IMR-90 (cell line): ENCODE results near the gene IL1F10.

Source experiments
- MAFK ChIP-seq: IDR thresholded peaks from 2 replicates; pipeline ENCODE4 v1.6.1; 2012; ENCODE audit warnings: low read depth, low read length, improper control_type of control experiment
- NFE2L2 ChIP-seq: fragments of 150-350 bp; IDR thresholded peaks from 2 replicates; pipeline ENCODE4 v1.6.1; 2016; ENCODE audit warnings: low read depth, mild to moderate bottlenecking, low read length
- POLR2A ChIP-seq: IDR thresholded peaks from 2 replicates; pipeline ENCODE4 v1.6.1; 2012; ENCODE audit warnings: mild to moderate bottlenecking, low read depth, low read length
- RAD21 ChIP-seq: IDR thresholded peaks from 2 replicates; pipeline ENCODE4 v1.6.1; 2012; ENCODE audit warnings: low read length, improper control_type of control experiment
- RCOR1 ChIP-seq: IDR thresholded peaks from 2 replicates; pipeline ENCODE4 v1.6.1; 2012; ENCODE audit warnings: mild to moderate bottlenecking, low read length, improper control_type of control experiment; ENCODE audit not compliant: insufficient replicate concordance
- RFX5 ChIP-seq: IDR thresholded peaks from 2 replicates; pipeline ENCODE4 v1.8.0; 2012; ENCODE audit warnings: low read depth, mild to moderate bottlenecking, low read length, moderate library complexity
- TF ChIP-seq, protein P1 (sequence below): conservative IDR thresholded peaks from 2 replicates; pipeline ENCODE4 v1.5.1; 2012; ENCODE audit warnings: mild to moderate bottlenecking, low read depth, low read length, improper control_type of control experiment
- TF ChIP-seq, protein P2 (sequence below): fragments of 150-350 bp; IDR thresholded peaks from 2 replicates; pipeline ENCODE4 v1.6.1; 2017; ENCODE audit warnings: mild to moderate bottlenecking, antibody characterized with exemption, low read length, low read depth

DNA sequence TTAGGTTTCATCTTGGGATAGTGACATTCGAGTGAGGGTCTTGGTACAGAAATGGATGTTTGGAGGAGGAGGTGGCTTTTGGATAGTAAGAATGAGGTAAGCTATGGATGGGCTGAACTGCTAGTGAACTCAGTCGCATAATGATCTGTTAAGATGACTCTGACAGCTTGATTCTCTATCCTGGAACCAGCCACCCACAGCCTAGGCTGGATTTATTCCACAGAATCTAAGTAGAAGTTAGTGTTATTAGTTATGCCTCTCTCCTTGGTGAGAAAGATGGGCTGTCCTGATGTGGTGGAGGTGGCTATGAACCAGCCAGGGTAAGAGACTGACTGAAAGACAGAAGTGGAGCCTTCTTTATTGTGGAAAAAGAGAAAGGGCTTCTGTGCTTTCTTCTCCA is 40.1 kb upstream of the IL1F10 start:
- TF ChIP-seq MAFK (no peak), RAD21 (no peak), RFX5 (no peak), POLR2A (no peak), RCOR1 (no peak), NFE2L2 (no peak)
- TF ChIP-seq, protein P1, sequence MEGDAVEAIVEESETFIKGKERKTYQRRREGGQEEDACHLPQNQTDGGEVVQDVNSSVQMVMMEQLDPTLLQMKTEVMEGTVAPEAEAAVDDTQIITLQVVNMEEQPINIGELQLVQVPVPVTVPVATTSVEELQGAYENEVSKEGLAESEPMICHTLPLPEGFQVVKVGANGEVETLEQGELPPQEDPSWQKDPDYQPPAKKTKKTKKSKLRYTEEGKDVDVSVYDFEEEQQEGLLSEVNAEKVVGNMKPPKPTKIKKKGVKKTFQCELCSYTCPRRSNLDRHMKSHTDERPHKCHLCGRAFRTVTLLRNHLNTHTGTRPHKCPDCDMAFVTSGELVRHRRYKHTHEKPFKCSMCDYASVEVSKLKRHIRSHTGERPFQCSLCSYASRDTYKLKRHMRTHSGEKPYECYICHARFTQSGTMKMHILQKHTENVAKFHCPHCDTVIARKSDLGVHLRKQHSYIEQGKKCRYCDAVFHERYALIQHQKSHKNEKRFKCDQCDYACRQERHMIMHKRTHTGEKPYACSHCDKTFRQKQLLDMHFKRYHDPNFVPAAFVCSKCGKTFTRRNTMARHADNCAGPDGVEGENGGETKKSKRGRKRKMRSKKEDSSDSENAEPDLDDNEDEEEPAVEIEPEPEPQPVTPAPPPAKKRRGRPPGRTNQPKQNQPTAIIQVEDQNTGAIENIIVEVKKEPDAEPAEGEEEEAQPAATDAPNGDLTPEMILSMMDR, result no peak
- TF ChIP-seq, protein P2, sequence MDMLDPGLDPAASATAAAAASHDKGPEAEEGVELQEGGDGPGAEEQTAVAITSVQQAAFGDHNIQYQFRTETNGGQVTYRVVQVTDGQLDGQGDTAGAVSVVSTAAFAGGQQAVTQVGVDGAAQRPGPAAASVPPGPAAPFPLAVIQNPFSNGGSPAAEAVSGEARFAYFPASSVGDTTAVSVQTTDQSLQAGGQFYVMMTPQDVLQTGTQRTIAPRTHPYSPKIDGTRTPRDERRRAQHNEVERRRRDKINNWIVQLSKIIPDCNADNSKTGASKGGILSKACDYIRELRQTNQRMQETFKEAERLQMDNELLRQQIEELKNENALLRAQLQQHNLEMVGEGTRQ, result no peak
